IPS-15b (cell line): ENCODE data around the gene FRMD5.
"Not testable (repeated sequence)": the region's sequence is repeated elsewhere in the genome, so short reads cannot be mapped to it uniquely, and the experiment has no call there.

Source experiments
- H3K27me3 ChIP-seq: one replicate; pipeline ENCODE4 v1.6.1; 2013; ENCODE audit warnings: low read length; ENCODE audit not compliant: control insufficient read depth, insufficient read depth
- H3K36me3 ChIP-seq: one replicate; pipeline ENCODE4 v1.6.1; 2013; ENCODE audit warnings: low read length; ENCODE audit not compliant: control insufficient read depth, insufficient read depth
- H3K4me1 ChIP-seq: one replicate; pipeline ENCODE4 v1.6.1; 2013; ENCODE audit warnings: mild to moderate bottlenecking, low read length; ENCODE audit not compliant: control insufficient read depth, insufficient read depth
- H3K4me3 ChIP-seq: one replicate; pipeline ENCODE4 v1.5.1; 2013; ENCODE audit warnings: low read depth, low read length
- H3K9ac ChIP-seq: one replicate; pipeline ENCODE4 v1.6.1; 2013; ENCODE audit warnings: low read depth, mild to moderate bottlenecking, low read length
- H3K9me3 ChIP-seq: one replicate; pipeline ENCODE4 v1.6.1; 2013; ENCODE audit warnings: mild to moderate bottlenecking, low read length; ENCODE audit not compliant: control insufficient read depth, insufficient read depth

Gene FRMD5

DNA sequence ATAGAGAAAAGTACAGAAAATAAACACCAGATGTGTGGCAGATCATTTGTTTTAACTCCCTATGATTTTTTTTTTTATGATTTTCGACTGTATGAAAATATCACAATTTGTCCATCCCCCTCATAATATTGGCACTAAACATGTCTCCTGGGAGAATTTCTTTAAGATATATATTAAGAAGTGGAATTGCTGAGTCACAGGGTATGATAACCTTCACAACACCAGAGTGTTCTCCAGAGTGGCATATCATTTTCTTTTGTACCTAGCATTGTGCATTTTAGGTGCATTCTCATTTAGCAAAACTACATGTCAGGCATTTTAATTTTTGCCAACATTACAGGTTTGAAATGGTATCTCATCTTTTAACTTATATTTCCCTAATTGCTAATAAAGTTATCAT, 170.9 kb downstream of the FRMD5 start:
- Histone ChIP-seq H3K9me3 (no peaks in the 10 kb centered on the region), H3K4me1 (no peaks in the 10 kb centered on the region), H3K36me3 (no peaks in the 10 kb centered on the region), H3K4me3 (no peak overlapping the region), H3K9ac (no peak overlapping the region), H3K27me3 (no peaks in the 10 kb centered on the region)

DNA sequence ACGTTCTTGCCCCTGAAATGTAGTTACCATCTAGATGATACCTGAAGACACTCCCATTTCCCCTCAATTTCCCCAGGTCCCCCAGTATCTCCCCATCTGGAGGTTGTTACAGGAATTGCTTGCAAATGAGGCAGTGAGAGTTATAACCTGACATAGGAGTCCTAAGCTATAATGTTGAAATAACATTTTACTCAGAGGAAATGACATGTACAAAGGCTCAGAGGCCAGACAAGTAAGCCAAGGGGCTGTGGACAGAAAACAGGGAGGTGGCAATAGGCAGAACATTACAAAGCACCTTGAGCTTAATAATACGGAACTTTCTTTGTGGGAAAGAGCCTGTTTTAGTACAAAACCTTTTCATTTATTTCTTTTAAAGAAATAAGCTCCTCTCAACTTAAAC, 171.9 kb downstream of the FRMD5 start:
- Histone ChIP-seq H3K9ac (no peak overlapping the region), H3K27me3 (no peaks in the 10 kb centered on the region), H3K4me3 (no peak overlapping the region), H3K9me3 (no peaks in the 10 kb centered on the region), H3K36me3 (no peaks in the 10 kb centered on the region), H3K4me1 (no peaks in the 10 kb centered on the region)

DNA sequence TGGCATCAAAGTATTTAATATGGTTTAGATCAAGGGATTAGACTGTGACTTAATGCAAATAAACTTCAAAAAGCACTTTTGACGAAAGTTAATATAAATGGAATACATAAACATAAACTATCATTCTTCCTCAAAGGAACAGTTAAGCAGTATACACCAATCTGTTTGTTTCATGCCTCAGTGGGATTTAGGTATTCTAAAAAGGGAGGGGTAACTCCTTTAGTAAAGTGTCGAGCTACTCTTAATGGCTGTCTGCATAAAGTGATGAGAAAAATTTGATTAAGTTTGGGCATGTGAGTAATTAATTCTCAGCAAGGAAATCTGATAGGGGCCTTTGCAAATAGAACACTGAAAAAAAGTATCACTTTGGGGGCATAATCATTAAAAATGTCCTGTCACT, 176.9 kb downstream of the FRMD5 start:
- no peaks in the 10 kb centered on the region for H3K9me3 ChIP-seq

GRCh38 chr15:44015545-44016305, 179.3 kb downstream of the FRMD5 start:
- Histone ChIP-seq H3K27me3 (no peaks in the 10 kb centered on the region), H3K4me3 (no peak overlapping the region), H3K36me3 (no peaks in the 10 kb centered on the region), H3K4me1 (no peaks in the 10 kb centered on the region), H3K9ac (no peak overlapping the region), H3K9me3 (no peaks in the 10 kb centered on the region)

More for the DNA sequence above, 176.9 kb downstream of the FRMD5 start:
- no peak overlapping the region for H3K9ac ChIP-seq
- H3K4me1 ChIP-seq: no peaks in the 10 kb centered on the region
- H3K27me3 ChIP-seq: no peaks in the 10 kb centered on the region
- H3K4me3 ChIP-seq: no peak overlapping the region
- H3K36me3 ChIP-seq: no peaks in the 10 kb centered on the region

- Histone ChIP-seq H3K4me1 (no peaks in the 10 kb centered on the region), H3K27me3 (no peaks in the 10 kb centered on the region), H3K36me3 (no peaks in the 10 kb centered on the region), H3K9ac (no peak overlapping the region), H3K4me3 (no peak overlapping the region), H3K9me3 (no peaks in the 10 kb centered on the region)
These were observed 183.7 kb downstream of the FRMD5 start for GRCh38 chr15:44011238-44011854.

- Histone ChIP-seq H3K4me3 (no peak overlapping the region), H3K9me3 (no peaks in the 10 kb centered on the region), H3K4me1 (no peaks in the 10 kb centered on the region), H3K36me3 (no peaks in the 10 kb centered on the region), H3K27me3 (no peaks in the 10 kb centered on the region), H3K9ac (no peak overlapping the region)
These were observed 185.0 kb downstream of the FRMD5 start for GRCh38 chr15:44010089-44010488.

DNA sequence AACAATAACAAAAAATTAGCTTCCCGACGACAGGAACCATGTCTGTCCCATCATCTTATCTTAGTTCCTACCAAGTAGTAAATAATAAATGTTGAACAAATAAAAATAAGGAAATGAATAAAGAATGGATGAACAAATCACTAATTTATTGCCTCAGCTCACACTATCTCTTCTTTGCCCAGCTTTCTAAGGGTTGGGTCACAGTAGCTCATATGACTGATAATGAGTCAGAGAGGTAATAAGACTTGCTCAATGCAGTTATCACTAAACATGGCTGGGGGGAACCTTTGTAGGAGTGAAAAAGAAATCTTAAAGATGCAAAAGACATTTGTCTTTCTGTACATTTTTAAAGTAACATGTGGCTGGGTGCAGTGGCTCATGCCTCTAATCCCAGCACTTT, 186.0 kb downstream of the FRMD5 start:
- no peak overlapping the region for H3K9ac ChIP-seq
- no peaks in the 10 kb centered on the region for H3K9me3 ChIP-seq
- H3K27me3 ChIP-seq: no peaks in the 10 kb centered on the region
- no peaks in the 10 kb centered on the region for H3K36me3 ChIP-seq
- peaks cover 4% of the 10 kb centered on the region for H3K4me1 ChIP-seq
- no peak overlapping the region for H3K4me3 ChIP-seq

DNA sequence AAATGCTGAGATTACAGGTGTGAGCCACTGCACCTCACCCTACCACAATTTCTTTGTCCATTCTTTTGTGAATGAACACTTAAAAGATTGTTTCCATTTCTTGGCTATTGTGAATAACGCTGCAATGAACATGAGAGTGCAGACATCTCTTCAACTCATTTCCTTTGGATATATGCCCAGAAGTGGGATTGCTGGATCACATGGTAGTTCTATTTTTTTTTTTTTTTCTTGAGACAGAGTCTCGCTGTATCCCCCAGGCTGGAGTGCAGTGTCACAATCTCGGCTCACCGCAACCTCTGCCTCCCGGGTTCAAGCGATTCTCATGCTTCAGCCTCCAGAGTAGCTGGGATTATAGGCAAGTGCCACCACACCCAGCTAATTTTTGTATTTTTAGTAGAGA, 194.8 kb downstream of the FRMD5 start:
- not testable (repeated sequence) for H3K36me3 ChIP-seq, H3K27me3 ChIP-seq, H3K9ac ChIP-seq, H3K9me3 ChIP-seq, H3K4me1 ChIP-seq, H3K4me3 ChIP-seq

- no peak overlapping the region for H3K9ac ChIP-seq
- no peak overlapping the region for H3K4me3 ChIP-seq
- H3K27me3 ChIP-seq: no peaks in the 10 kb centered on the region
- no peaks in the 10 kb centered on the region for H3K36me3 ChIP-seq
- no peaks in the 10 kb centered on the region for H3K9me3 ChIP-seq
- peaks cover 3% of the 10 kb centered on the region for H3K4me1 ChIP-seq
These were observed 196.5 kb downstream of the FRMD5 start for GRCh38 chr15:43998607-43999006.

DNA sequence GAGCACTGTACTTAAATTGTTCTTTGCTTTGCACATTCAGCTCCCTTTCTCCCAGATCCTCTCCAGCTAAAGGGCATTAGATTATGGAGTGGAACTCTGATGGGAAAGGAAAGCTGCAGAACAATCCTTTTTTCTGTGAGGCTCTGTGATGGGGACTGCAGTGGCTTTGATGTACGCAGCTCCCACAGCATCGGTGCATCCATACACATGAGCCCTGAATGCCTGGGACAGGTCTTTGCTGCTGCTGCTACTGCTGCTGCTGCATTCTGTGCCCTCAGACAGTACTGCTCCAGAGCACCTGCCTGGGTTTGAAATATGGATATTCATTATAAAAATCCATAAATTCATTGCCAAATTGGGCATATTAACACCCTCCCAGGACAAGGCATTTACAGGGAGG, 203.9 kb downstream of the FRMD5 start:
- Histone ChIP-seq H3K4me1 (no peaks in the 10 kb centered on the region), H3K4me3 (no peak overlapping the region), H3K9ac (no peak overlapping the region), H3K27me3 (no peaks in the 10 kb centered on the region), H3K36me3 (peaks cover 4% of the 10 kb centered on the region), H3K9me3 (no peaks in the 10 kb centered on the region)

DNA sequence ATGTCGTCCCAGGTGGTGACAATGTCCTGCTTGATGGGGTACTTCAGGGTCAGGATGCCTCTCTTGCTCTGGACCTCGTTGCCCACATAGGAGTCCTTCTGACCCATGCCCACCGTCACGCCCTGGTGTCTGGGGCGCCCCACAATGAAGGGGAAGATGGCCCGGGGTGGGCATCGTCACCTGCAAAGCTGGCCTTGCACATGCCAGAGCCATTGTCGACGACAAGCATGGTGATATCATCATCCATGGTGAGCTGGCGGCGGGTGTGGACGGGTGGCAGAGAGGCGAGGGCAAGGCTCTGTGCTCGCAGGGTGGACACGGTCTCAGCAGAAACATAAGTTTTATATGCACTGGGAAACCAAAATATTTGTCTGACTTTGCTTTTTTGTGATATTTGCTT, 205.1 kb downstream of the FRMD5 start:
- no peaks in the 10 kb centered on the region for H3K27me3 ChIP-seq
- H3K9me3 ChIP-seq: no peaks in the 10 kb centered on the region
- no peak overlapping the region for H3K9ac ChIP-seq
- no peaks in the 10 kb centered on the region for H3K4me1 ChIP-seq
- H3K36me3 ChIP-seq: peaks cover 4% of the 10 kb centered on the region
- no peak overlapping the region for H3K4me3 ChIP-seq

DNA sequence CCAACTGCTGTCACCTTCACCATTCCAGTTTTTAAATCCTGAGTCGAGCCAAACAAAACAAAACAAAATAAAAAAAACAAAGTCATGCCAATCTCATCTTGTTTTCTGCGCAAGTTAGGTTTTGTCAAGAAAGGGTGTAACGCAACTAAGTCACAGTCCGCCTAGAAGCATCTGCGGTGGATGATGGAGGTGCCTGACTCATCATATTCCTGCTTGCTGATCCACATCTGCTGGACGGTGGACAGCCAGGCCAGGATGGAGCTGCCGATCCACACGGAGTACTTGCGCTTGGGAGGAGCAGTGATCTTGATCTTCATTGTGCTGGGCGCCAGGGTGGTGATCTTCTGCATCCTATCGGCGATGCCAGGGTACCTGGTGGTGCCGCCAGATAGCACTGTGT, 206.2 kb downstream of the FRMD5 start:
- Histone ChIP-seq H3K4me1 (peaks cover 3% of the 10 kb centered on the region), H3K9me3 (no peaks in the 10 kb centered on the region), H3K4me3 (no peak overlapping the region), H3K36me3 (peaks cover 4% of the 10 kb centered on the region), H3K9ac (no peak overlapping the region), H3K27me3 (no peaks in the 10 kb centered on the region)
